Sigmoid colon (tissue), 4 donors: ENCODE measurements around the gene CRYGN.

Source experiments
- EP300 ChIP-seq, 4 donors: sonication (generic); formaldehyde crosslinking; IDR thresholded peaks; one replicate each; pipeline ENCODE4 v1.6.1; 2017; ENCODE audit warnings: antibody characterized with exemption in 4 of 4
- POLR2A ChIP-seq, 2 donors: fragments of 450-650 bp; IDR thresholded peaks; one replicate each; pipeline ENCODE4 v1.6.1; 2016; ENCODE audit warnings: antibody characterized with exemption in 2 of 2, mild to moderate bottlenecking in 2 of 2, moderate library complexity in 2 of 2
- POLR2AphosphoS5 ChIP-seq, 4 donors: sonication (generic); formaldehyde crosslinking; IDR thresholded peaks; one replicate each; pipeline ENCODE4 v1.6.1; 2017; ENCODE audit warnings: antibody characterized with exemption in 4 of 4
- TF ChIP-seq, protein P1 (sequence below), 4 experiments: fragments of 450-650 bp in 3 of 4; fragments of 200-600 bp in 1 of 4; IDR thresholded peaks; one replicate each; pipeline ENCODE4 v1.5.1; 2016 to 2019; ENCODE audit warnings: antibody characterized with exemption in 4 of 4, mild to moderate bottlenecking in 3 of 4, moderate library complexity in 2 of 4

DNA sequence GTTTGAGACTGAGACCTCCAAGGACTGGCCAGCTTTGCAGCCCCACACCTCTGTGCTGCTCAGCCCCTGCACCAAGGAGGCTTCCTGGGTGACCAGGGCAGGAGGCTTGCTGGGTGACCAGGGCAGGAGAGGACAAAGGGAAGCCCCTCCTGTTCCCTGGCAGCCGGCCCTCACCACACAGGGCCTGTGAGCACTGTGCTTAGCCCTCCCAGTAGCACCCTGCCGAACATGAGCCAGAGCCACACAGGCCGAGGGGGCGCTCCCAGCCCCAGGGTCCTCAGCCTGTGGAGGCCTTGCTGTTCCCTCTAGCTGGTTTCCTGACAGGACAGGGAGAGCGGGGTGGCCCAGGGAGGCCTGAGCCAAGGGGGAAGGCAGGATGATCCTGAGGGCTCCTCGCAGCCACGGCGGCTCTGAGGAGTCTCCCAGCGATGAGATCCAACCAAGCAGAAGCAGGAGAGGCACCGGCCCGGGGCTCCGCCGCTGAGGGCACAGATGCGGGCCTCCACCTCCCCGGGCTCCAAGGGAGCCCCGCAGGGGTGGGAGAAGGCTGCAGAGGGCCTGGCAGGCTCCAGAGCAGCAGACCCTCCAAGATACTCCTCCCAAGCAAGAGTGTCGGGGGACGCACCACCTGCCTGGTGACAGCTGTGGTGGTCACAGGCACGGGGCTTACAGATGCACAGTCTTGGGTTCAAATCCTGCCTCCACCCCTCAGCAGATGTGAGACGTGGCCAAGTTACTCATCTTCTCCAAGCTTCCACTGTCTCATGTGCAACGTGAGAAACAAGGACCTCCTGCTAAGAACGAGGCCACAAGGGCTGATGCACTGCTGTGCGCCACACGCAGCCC is 52.6 kb downstream of the CRYGN start:
- TF ChIP-seq EP300 (IDR thresholded peaks at IDR 0.05) (no peak), POLR2A (IDR thresholded peaks at IDR 0.05) (no peak), POLR2AphosphoS5 (IDR thresholded peaks at IDR 0.05) (no peak)
- TF ChIP-seq, protein P1, sequence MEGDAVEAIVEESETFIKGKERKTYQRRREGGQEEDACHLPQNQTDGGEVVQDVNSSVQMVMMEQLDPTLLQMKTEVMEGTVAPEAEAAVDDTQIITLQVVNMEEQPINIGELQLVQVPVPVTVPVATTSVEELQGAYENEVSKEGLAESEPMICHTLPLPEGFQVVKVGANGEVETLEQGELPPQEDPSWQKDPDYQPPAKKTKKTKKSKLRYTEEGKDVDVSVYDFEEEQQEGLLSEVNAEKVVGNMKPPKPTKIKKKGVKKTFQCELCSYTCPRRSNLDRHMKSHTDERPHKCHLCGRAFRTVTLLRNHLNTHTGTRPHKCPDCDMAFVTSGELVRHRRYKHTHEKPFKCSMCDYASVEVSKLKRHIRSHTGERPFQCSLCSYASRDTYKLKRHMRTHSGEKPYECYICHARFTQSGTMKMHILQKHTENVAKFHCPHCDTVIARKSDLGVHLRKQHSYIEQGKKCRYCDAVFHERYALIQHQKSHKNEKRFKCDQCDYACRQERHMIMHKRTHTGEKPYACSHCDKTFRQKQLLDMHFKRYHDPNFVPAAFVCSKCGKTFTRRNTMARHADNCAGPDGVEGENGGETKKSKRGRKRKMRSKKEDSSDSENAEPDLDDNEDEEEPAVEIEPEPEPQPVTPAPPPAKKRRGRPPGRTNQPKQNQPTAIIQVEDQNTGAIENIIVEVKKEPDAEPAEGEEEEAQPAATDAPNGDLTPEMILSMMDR (IDR thresholded peaks at IDR 0.05): no peak
